HG03159 (cell line): ENCODE results near the gene ACSL6.
"Not testable (repeated sequence)": the region's sequence is repeated elsewhere in the genome, so short reads cannot be mapped to it uniquely, and the experiment has no call there.

Source experiments
- ATAC-seq: cut with Tn5 transposase; IDR thresholded peaks from one replicate; pipeline ENCODE4 v1.9.1; 2021; ENCODE audit warnings: mild to moderate bottlenecking, moderate library complexity; ENCODE audit not compliant: unreplicated experiment

The ACSL6 gene

DNA sequence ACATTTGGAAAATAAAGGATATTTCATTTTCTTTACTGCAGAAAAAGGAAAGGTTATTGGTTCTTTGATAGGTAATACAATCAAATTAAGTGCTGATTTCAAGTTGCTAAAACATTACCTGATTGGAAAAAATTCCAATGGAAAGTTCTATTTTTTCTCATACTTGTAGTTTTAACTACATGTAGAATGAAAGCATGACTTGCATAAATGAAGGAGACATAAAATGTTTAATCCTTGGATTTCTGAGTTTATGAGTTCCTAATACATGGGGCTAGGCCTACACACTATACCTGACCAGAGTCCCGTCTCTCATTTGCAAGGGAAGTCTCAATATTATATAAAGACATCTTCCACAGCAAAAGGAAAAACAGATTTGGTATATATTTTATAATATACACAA is 60.8 kb downstream of the ACSL6 start:
- ATAC-seq, result no peak

DNA sequence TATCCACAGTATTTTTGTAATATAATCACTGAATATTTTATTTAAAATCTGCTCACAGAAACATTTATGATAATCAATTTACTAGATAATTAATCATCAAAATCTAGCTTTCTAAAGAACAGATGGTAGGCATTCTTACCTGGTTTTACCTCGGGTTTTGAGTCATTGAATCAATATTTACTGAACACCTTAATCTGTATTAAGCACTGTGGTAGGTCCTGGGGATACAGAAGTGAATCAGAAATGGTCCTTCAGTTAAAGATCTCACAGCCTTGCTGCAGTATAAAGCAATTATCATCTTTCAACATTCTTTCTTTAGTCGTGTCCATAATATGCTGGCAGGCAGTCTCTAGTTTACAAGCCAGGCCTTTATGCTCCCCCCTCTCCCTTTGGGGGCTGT is 64.0 kb downstream of the ACSL6 start:
- ATAC-seq, result no peak

DNA sequence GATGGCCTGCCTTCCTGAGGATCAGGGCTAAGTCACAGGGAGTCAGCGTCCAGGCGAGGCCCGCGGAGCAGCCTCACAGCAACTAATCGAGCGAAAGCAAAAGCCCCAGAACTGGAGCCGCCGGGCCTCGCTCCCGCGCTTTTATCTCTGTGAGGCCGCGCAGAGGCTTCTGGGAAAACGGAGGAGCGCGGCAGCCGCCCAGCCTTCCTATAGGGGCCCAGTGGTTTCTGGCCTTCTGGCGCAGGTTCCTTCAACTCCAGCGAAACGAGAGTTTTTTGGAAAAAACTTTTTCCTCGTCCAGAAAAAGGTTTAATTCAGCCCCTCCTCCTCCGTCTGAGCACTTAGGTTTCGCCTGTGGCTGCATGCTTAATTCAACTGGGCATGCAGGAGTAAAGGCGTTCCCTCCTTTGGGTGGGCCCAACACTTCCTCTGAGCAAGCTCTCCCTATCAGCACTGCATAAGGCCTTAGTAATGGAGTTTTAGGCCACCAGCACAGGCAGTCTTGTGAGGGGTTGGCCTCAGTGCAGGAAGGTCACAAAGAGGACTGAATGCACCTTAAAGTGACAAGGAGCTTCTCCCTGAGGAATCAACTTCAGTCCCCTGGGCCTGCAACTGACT is 65.8 kb downstream of the ACSL6 start, which contains the start of gene MEIKIN:
Gene MEIKIN, minus strand, starts transcription at position 113 of the 618 bp plus-strand sequence. CDS start 158 bp downstream, outside the sequence.
- no peak for ATAC-seq

DNA sequence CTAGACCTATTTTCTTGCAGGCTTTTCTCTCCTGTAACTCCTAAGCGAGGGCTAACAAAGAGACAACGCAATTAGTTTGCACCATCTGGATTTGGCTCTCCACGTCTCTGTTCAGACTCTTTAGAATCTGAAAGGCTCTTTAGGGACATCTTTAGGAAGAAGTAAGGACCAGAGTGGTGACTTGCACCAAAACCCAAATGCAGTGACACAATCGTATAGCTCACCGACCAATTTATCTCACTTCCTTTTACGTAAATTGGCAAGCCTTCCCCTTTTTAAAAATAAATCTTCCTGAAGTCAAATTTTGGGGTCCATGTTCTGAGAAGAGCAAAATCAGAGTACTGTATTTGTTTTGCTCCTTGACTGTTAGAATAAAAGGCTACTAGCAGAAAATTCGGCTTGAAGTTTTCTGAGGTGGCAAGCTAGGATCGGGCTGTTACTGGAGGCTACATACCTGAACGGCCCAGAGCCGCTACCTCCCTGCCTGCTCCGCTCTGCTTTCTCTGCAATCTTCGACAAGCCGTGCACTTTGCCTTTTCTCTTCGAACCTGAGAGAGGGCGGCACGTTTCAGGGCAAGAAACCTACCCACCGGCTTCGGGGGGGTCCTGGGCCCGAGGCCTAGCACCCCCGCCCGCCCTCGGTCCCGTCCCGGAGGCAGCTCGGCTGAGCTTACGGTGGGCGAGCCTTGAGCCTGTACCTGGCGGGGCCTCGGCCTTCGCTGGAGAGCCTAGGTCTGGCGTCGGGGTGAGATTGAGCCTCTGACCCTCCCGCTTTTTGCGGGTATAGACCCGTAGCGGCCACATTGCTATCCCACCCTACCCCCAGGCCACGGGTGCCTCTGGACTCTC is 66.5 kb downstream of the ACSL6 start:
- no peak for ATAC-seq

DNA sequence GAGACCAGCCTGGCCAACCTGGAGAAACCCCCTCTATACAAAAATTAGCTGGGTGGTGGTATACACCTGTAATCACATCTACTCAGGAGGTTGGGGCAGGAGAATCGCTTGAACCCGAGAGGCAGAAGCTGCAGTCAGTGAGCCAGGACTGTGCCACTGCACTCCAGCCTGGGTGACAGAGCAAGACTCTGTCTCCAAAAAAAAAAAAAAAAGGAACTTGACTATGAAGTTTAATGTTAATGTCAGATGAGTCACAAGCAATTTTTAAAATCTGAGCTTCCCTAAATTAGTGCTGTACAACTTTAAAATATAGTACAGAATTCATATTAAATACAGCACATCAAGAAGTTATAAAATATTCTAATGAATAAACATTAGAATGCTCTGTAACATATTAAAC is 67.5 kb downstream of the ACSL6 start:
- no peak for ATAC-seq

DNA sequence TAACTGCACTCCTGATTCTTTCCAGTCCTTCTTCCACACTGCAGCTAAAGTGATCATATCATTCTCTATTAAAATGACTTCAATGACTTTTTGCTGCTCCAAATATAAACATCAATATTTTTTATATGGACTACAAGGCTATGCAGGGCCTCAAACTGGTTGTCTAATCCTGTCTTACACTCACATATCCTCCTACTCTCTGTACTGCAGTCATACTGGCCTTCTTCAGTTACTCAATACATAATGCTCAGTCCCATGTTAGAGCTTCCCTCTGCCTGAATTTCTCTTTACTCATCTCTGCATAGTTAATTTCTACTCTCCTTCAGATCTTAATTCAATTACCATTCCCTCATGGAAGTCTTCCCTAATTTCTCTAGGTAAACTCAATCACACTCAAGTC is 69.4 kb downstream of the ACSL6 start:
- ATAC-seq, result no peak

DNA sequence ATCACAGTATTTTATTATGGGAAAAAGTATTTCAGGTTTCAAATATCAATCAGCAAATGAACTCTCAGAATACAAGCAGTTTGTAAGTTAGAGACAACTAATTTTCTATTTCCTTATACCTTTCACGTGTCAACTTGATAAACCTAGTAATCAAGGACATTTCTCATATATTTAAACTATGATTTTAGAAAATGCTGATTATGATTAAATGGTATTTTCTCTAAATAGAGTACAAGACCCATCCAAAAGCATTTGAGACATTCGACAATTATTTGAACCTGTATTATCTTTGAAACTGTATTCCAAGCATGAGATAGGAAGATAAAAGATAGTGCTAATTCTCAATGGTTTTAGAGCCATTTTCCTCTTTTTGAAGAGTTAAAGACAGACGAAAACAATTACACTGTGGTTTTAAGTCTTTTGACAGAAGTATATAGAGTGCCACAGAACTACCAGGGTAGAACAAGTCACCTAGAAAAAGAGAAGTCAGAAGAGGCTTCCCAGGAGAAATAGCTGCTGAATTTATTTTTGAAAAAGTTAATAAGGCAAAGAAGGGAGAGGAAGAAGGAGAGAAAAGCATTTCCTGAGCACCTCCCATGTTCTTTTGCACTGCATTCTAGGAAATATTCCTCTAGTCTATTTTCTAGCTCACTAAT is 71.6 kb downstream of the ACSL6 start:
- ATAC-seq, result no peak

DNA sequence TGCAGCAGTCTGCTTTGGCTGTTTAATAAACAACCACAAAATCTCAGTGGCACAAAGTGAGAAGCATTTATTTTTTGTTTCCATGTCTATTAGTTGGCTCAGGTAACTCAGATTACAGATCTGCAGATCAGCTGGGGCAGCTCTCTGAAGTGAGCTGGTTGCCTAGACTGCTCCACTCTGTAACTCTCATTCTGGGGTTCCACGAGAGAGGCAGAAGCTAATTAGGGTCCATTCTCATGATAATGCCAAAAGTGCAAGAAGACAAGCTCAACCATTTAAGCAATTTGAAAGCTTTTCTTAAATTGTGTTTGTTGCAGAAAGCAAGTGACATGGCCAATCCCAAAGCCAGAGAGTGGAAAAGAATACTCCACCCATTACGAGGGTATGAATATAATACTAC is 79.2 kb downstream of the ACSL6 start:
- no peak for ATAC-seq

DNA sequence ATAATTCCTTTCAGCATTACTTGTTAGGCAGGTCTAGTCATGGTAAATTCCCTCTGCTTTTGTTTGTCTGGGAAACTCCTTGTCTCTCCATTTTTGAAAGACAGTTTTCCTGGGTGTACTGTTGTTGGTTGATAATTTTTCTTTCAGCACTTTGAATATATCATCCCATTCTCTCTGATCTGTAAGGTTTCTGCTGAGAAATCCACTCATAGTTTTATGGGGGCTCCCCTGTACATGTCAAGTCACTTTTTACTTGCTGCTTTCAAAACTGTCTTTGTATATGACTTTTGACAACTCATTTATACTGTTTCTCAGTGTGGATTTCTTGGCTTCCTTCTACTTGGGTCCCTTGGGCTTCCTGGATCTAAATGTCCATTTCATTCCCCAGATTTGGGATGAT is 82.5 kb downstream of the ACSL6 start:
- ATAC-seq, result no peak

DNA sequence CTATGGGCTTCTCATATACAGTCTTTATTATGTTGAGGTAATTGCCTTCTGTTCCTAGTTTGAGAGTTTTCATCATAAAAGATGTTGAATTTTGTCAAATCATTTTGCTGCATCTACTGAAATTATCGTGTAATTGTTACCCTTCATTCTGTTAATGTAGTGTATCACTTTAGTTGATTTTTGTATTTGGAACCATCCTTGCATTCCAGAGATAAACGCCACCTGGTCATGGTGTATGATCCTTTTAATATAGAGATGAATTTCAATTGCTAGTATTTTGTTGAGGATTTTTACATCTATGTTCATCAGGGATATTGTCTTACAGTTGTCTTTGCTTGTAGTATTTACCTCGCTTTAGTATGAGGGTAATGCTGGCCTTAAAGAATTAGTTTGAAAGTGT is 85.3 kb downstream of the ACSL6 start:
- no peak for ATAC-seq

DNA sequence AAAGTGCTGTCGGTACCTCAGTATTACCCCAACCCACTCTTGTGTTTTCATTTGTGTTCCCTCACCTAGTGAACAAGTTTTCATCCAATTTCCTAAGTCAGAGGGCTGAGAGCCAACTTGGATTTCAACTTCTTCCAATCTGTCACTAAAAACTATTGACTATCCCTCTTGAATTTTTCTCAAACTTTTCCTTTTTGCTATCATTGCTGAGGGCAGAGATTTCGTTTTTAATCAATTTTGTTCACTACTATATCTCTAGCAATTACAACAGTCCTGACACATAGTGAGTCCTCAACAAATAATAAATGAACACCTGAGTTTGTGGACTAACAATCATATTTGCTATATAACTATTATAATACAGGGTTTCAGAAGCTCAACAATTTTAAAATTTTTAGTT is 95.0 kb downstream of the ACSL6 start:
- no peak for ATAC-seq

DNA sequence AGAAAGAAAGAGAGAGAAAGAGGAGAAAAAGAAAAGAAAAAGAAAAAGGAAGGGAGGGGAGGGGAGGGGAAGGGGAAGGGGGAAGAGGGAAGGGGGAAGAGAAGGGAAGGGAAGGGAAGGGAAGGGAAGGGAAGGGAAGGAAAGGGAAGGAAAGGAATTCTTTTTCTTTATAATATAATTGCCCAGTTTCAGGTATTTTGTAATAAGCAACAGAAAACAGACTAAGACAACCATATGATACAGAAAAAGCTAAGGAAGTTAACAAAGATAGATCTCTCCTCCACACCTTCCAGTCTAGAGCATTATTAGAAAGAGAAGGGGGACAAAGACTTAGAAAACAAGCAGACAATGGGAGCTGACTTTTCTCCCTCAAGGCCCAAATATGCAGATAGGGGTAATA is 97.0 kb downstream of the ACSL6 start:
- no peak for ATAC-seq

DNA sequence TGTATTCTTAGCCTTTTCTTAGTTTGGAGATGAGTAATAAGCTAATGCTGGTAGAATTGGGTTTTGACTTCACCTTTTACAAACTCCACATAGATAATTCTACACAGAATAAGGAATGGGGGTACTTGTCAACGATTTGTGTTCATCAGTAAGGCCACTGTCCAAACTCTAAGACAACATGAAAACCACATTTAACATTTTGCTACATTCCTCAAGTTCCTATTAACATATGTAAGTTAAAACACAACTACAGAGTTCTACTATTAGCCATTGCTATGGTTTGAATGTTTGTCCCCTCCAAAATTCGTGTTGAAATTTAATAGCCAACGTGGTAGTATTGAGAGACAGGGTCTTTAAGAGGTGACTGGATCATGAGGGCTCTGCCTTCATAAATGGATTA is 97.9 kb downstream of the ACSL6 start:
- ATAC-seq, result no peak

DNA sequence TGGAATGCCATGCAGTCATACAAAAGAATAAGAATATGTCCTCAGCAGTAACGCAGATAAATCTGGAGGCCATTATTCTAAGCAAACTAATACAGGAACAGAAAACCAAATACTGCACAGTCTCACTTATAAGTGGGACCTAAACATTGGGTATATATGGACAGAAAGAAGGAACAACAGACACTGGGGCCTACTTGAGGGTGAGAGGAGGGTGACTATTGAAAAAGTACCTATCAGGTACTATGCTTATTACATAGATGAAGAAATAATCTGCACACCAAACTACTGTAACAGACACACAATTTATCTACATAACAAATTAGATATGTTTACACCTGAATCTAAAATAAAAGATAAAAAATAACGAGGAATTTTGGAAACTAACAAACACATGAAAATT is 104.8 kb downstream of the ACSL6 start:
- ATAC-seq, result no peak

DNA sequence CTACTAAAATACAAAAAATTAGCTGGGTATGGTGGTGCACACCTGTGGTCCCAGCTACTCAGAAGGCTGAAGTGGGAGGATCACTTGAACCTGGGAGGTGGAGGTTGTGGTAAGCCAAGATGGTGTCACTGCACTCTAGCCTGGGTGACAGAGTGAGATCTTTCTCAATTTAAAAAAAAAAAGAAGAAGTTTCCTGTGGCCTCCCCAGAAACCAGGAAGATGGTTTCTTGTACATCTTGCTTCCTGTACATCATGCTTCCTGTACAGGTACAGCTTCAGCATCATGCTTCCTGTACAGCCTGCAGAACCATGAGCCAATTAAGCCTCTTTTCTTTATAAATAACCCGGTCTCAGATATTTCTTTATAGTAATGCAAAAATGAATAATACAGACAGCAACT is 109.2 kb downstream of the ACSL6 start:
- ATAC-seq, result not testable (repeated sequence)
